Immature natural killer cell (primary cell): ENCODE results near the gene ZC3H10. TPM values are rescaled to one million over a fixed set of nuclear protein-coding genes. Genes with fewer than 3 reads are reported as not detected.
"Not testable (repeated sequence)": the region's sequence is repeated elsewhere in the genome, so short reads cannot be mapped to it uniquely, and the experiment has no call there.

ENCODE experiments used
- DNase-seq, 3 donors: peaks; one replicate each; pipeline ENCODE4 v3.0.0; 2022; ENCODE audit warnings: mixed read lengths in 1 of 3
- H3K27ac Mint-ChIP-seq, 6 donors: one replicate each; pipeline ENCODE4 v1.8.0; 2020; ENCODE audit warnings: mixed read lengths in 6 of 6, mild to moderate bottlenecking in 5 of 6, inconsistent platforms in 4 of 6, moderate library complexity in 3 of 6
- H3K27me3 Mint-ChIP-seq, 3 donors: one replicate each; pipeline ENCODE4 v1.8.0; 2020 to 2021; ENCODE audit warnings: low read depth in 3 of 3, mild to moderate bottlenecking in 3 of 3, mixed read lengths in 3 of 3, moderate library complexity in 3 of 3, inconsistent platforms in 1 of 3
- H3K36me3 Mint-ChIP-seq, 3 donors: one replicate each; pipeline ENCODE4 v1.8.0; 2020; ENCODE audit warnings: mixed read lengths in 3 of 3, inconsistent platforms in 2 of 3, mild to moderate bottlenecking in 2 of 3
- H3K4me1 Mint-ChIP-seq, 2 donors: one replicate each; pipeline ENCODE4 v1.8.0; 2020; ENCODE audit warnings: inconsistent platforms in 2 of 2, mild to moderate bottlenecking in 2 of 2, mixed read lengths in 2 of 2, moderate library complexity in 1 of 2
- H3K4me3 Mint-ChIP-seq, 5 donors: one replicate each; pipeline ENCODE4 v1.8.0; 2020; ENCODE audit warnings: mild to moderate bottlenecking in 5 of 5, mixed read lengths in 5 of 5, inconsistent platforms in 3 of 5, moderate library complexity in 3 of 5
- H3K9me3 Mint-ChIP-seq, 6 donors: one replicate each; pipeline ENCODE4 v1.8.0; 2020; ENCODE audit warnings: mild to moderate bottlenecking in 6 of 6, mixed read lengths in 6 of 6, inconsistent platforms in 4 of 6, moderate library complexity in 3 of 6
- polyA plus RNA-seq, 3 donors: library from polyadenylated mRNA; unstranded; fragments of 300-500 nt; fragmentation: Illumina TruSeq; gene quantifications; one replicate each; pipeline ENCODE4 v1.2.3, GENCODE V29; 2021

The ZC3H10 gene
- 1 to 10 TPM in 2 of 3 donors, under 1 TPM in 1; 0.86 to 4.2 (median 1.3) TPM for polyA plus RNA-seq

- Mint-ChIP-seq H3K4me1 (peaks cover 37 to 39% of the 10 kb centered on the region in 2 donors), H3K9me3 (no peaks in the 10 kb centered on the region), H3K27me3 (peaks cover 12 to 20% (median 16%) of the 10 kb centered on the region in 3 donors), H3K4me3 (peak within 1 kb of the TSS; percentile 95 to 99 (median 97)), H3K36me3 (peaks cover 5 to 18% (median 14%) of the 10 kb centered on the region in 3 donors), H3K27ac (peak within 1 kb of the TSS; percentile 96 to 99 (median 98))
- peak; percentile 98 to 99 (median 98) for DNase-seq
Measured at GRCh38 chr12:56117778-56118687, at the start of gene ZC3H10. TSS of gene ZC3H10 (plus strand) at chr12:56118266. CDS start at chr12:56120563, 2,297 bp downstream.

GRCh38 chr12:56071648-56072047 lies 46.4 kb upstream of the ZC3H10 start:
- Mint-ChIP-seq H3K27ac (no peak overlapping the region), H3K4me1 (no peaks in the 10 kb centered on the region), H3K9me3 (no peaks in the 10 kb centered on the region), H3K4me3 (no peak overlapping the region), H3K27me3 (peaks cover 0 to 2% (median 0%) of the 10 kb centered on the region in 3 donors), H3K36me3 (no peaks in the 10 kb centered on the region)
- DNase-seq: no peak

GRCh38 chr12:56074396-56074795 lies 43.7 kb upstream of the ZC3H10 start:
- Mint-ChIP-seq H3K4me3 (no peak overlapping the region), H3K36me3 (no peaks in the 10 kb centered on the region), H3K27ac (no peak overlapping the region), H3K4me1 (peaks cover 3 to 8% of the 10 kb centered on the region in 2 donors), H3K9me3 (no peaks in the 10 kb centered on the region), H3K27me3 (peaks cover 0 to 2% (median 0%) of the 10 kb centered on the region in 3 donors)
- no peak for DNase-seq

- peaks cover 14% of the 10 kb centered on the region in 2 donors for H3K4me1 Mint-ChIP-seq
- peak overlapping the region in 3 of 5 donors; percentile 83 to 90 (median 87) for H3K4me3 Mint-ChIP-seq
- not testable (repeated sequence) for DNase-seq, H3K27me3 Mint-ChIP-seq, H3K9me3 Mint-ChIP-seq, H3K27ac Mint-ChIP-seq, H3K36me3 Mint-ChIP-seq
Measured at GRCh38 chr12:56077966-56078365, 40.1 kb upstream of the ZC3H10 start.

GRCh38 chr12:56078427-56078826 lies 39.6 kb upstream of the ZC3H10 start:
- Mint-ChIP-seq H3K27me3 (peaks cover 2 to 8% (median 2%) of the 10 kb centered on the region in 3 donors), H3K9me3 (no peaks in the 10 kb centered on the region), H3K4me3 (peak overlapping the region; percentile 81 to 90 (median 86)), H3K27ac (no peak overlapping the region), H3K4me1 (peaks cover 14% of the 10 kb centered on the region in 2 donors), H3K36me3 (no peaks in the 10 kb centered on the region)
- DNase-seq: no peak

- peaks cover 2 to 8% (median 4%) of the 10 kb centered on the region in 3 donors for H3K27me3 Mint-ChIP-seq
- H3K36me3 Mint-ChIP-seq: no peaks in the 10 kb centered on the region
- DNase-seq: peak; percentile 26 to 47 (median 43)
- peak overlapping the region; percentile 81 to 91 (median 87) for H3K4me3 Mint-ChIP-seq
- no peaks in the 10 kb centered on the region for H3K9me3 Mint-ChIP-seq
- H3K4me1 Mint-ChIP-seq: peaks cover 14% of the 10 kb centered on the region in 2 donors
- no peak overlapping the region for H3K27ac Mint-ChIP-seq
Measured at GRCh38 chr12:56078931-56079722, 38.9 kb upstream of the ZC3H10 start.

GRCh38 chr12:56079723-56080555 lies 38.1 kb upstream of the ZC3H10 start, which contains the start of gene ERBB3:
TSS of gene ERBB3 (plus strand) at chr12:56080165. CDS start at chr12:56080301, 136 bp downstream.
- Mint-ChIP-seq H3K36me3 (no peaks in the 10 kb centered on the region), H3K4me1 (peaks cover 14% of the 10 kb centered on the region in 2 donors), H3K4me3 (peak within 1 kb of the TSS; percentile 81 to 91 (median 87)), H3K27me3 (peaks cover 2 to 8% (median 4%) of the 10 kb centered on the region in 3 donors), H3K9me3 (no peaks in the 10 kb centered on the region), H3K27ac (no peak within 1 kb of the TSS)
- DNase-seq: peak; percentile 29 to 46 (median 46)

GRCh38 chr12:56080556-56081138 lies 37.4 kb upstream of the ZC3H10 start:
- no peaks in the 10 kb centered on the region for H3K36me3 Mint-ChIP-seq
- DNase-seq: no peak
- no peak overlapping the region for H3K27ac Mint-ChIP-seq
- no peaks in the 10 kb centered on the region for H3K9me3 Mint-ChIP-seq
- peak overlapping the region; percentile 71 to 90 (median 86) for H3K4me3 Mint-ChIP-seq
- peaks cover 2 to 8% (median 4%) of the 10 kb centered on the region in 3 donors for H3K27me3 Mint-ChIP-seq
- peaks cover 14% of the 10 kb centered on the region in 2 donors for H3K4me1 Mint-ChIP-seq

- Mint-ChIP-seq H3K9me3 (no peaks in the 10 kb centered on the region), H3K4me3 (peak overlapping the region in 2 of 5 donors; percentile 65 to 71), H3K27ac (peak overlapping the region in 1 of 6 donors; percentile 55), H3K4me1 (peaks cover 14% of the 10 kb centered on the region in 2 donors), H3K27me3 (peaks cover 2 to 8% (median 4%) of the 10 kb centered on the region in 3 donors), H3K36me3 (no peaks in the 10 kb centered on the region)
- DNase-seq: no peak
Measured at GRCh38 chr12:56081393-56082347, 36.4 kb upstream of the ZC3H10 start.

- no peak overlapping the region for H3K4me3 Mint-ChIP-seq
- H3K36me3 Mint-ChIP-seq: no peaks in the 10 kb centered on the region
- peaks cover 2 to 8% (median 6%) of the 10 kb centered on the region in 3 donors for H3K27me3 Mint-ChIP-seq
- no peak overlapping the region for H3K27ac Mint-ChIP-seq
- peaks cover 14% of the 10 kb centered on the region in 2 donors for H3K4me1 Mint-ChIP-seq
- DNase-seq: no peak
- no peaks in the 10 kb centered on the region for H3K9me3 Mint-ChIP-seq
Measured at GRCh38 chr12:56082382-56082781, 35.7 kb upstream of the ZC3H10 start.

- Mint-ChIP-seq H3K9me3 (no peaks in the 10 kb centered on the region), H3K4me3 (no peak overlapping the region), H3K36me3 (no peaks in the 10 kb centered on the region), H3K27ac (no peak overlapping the region), H3K4me1 (peaks cover 14% of the 10 kb centered on the region in 2 donors), H3K27me3 (peaks cover 2 to 8% (median 6%) of the 10 kb centered on the region in 3 donors)
- no peak for DNase-seq
Measured at GRCh38 chr12:56082967-56083366, 35.1 kb upstream of the ZC3H10 start.
